Stimulated activated CD4-positive, alpha-beta T cell treated with anti-CD3 and anti-CD28 coated beads, Interleukin-2, amount 100 ng/mL, for 48 hours (primary cell): ENCODE measurements around the gene NXF2B.
A peak's percentile ranks its signal among the peaks of the same experiment; 100 is the strongest.
"Not testable (repeated sequence)": the region's sequence is repeated elsewhere in the genome, so short reads cannot be mapped to it uniquely, and the experiment has no call there.

Experiments
- DNase-seq, 2 donors: peaks; one replicate each; pipeline ENCODE4 v3.0.0-alpha.2; 2020

The NXF2B gene

DNA sequence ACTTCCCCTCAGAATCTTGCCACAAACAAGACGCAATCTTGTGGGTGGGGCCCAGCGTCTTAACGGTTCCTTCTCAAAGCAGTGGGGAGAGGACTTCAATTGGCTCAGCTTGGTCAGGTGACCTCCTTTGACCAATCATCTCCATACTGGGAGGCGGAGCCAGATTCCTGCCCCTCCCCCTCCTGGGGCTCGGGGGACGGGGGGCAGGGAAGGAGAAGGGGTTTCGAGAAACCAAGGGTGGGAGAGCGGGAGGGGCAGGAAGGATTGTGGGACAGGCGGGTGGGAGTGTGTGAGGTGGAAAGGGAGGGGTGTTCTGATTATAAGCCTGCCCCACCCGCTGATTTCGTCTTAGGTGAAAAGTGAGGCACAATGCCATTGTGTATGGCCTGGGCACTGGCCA lies at the start of gene NXF2B:
NXF2B (minus strand) TSS at position 101 of the 400 bp plus-strand sequence. CDS start 59,972 bp downstream, outside the sequence.
- not testable (repeated sequence) for DNase-seq

- not testable (repeated sequence) for DNase-seq
These were observed 39.0 kb upstream of the NXF2B start for GRCh38 chrX:102478765-102479164.

DNA sequence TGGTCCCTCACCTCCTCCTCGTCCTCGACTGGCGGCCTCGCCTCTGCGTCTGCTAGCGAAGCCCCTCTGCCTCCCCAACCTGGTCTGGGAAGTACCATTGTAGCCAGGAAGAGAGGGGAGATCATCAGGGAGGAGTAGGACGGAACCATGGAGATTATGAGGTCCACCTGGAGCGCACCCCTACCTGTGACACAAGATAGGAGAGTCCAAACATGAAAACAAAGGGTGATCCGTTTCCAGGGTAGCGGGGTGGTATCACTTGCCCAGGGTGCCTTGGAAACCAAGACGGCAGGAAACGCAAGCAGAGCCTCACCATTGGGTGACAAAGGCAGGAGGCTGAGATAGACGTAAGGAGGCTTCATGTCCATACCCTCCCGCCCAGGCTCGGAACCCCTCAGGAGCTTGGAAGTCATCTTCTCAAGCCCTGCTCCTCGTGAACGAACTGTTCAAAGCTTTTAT lies 32.0 kb upstream of the NXF2B start, which contains the start of gene TCP11X2:
TCP11X2 (minus strand) TSS at position 51 of the 459 bp plus-strand sequence.
- not testable (repeated sequence) for DNase-seq

- DNase-seq: not testable (repeated sequence)
These were observed 30.4 kb upstream of the NXF2B start for GRCh38 chrX:102470215-102470614.

DNA sequence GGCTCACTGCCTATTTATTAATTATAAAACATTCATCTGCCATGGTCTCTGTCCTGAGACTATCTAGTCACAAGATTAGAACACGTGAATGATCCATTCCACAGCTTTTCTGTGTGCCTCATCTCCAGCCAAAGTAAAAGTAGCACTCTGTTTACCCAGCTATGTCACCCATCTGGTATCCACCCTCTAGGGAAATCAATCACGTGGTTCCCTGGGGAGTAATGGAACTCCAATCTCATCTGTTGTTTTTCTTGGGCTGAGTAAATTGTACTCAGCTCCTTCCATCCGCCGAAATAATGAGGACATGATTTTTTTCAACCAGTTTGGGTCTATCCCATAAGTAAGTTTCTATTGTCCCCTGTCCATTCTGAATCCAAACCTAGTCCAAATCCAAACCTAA lies 18.8 kb upstream of the NXF2B start:
- not testable (repeated sequence) for DNase-seq

DNA sequence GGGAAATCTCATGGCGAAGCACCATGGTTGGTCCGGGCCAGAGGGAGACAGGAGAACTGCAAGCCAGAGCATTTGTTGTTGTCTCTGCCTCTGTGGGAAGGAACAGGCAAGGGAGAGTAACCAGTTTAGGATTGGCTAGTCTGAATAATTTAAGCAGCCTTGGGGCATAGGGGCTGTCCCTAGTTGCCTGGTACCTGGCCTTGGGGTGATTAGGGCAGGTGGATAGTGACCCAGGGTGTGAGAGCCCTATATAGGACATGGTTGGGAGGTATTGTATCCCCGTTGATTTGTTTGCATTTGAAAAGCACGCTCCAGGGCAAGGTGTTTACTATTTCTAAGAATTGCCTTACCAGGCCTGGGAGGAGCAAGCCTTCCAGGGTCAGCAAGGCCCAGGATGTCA lies 25.3 kb downstream of the NXF2B start:
- DNase-seq: not testable (repeated sequence)

DNA sequence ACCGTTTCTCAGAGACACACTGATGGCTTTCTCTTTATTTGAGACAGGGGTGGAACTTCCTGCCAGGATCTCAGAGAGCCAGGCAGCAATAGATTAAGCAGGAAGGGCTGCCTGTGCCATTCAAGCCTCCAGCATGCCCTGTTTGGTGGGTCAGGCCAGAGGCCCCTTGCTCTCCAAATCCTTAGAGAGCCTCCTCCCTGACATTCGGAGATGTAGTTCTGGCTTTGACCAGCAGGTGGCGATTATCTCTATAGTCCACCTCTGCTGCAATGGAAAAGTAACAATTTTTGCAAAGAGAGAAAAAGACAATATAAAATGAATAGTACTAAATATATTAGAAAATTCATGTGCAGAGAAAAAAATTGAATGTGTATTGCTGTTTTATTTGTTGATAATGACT lies 93.9 kb downstream of the NXF2B start:
- DNase-seq: peak; percentile 65 to 76

DNA sequence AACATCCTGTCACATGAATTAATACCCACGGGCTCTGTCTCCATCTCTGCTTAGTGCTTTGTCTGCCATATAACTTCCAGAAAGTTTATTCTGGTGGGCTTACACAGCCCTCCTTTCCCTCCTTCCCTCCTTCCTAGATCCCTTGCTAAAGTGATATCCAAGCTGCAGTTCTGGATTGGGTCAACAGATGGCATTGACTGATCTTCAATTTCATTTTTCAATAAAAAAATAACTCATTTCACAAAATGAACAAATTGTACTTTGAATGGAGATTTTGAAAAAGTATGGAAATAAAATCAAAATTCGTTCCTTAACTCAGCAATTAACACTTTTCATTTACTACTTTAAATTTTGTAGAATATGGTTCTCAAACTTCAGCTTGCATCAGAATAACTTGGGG lies 97.9 kb downstream of the NXF2B start:
- DNase-seq: no peak

DNA sequence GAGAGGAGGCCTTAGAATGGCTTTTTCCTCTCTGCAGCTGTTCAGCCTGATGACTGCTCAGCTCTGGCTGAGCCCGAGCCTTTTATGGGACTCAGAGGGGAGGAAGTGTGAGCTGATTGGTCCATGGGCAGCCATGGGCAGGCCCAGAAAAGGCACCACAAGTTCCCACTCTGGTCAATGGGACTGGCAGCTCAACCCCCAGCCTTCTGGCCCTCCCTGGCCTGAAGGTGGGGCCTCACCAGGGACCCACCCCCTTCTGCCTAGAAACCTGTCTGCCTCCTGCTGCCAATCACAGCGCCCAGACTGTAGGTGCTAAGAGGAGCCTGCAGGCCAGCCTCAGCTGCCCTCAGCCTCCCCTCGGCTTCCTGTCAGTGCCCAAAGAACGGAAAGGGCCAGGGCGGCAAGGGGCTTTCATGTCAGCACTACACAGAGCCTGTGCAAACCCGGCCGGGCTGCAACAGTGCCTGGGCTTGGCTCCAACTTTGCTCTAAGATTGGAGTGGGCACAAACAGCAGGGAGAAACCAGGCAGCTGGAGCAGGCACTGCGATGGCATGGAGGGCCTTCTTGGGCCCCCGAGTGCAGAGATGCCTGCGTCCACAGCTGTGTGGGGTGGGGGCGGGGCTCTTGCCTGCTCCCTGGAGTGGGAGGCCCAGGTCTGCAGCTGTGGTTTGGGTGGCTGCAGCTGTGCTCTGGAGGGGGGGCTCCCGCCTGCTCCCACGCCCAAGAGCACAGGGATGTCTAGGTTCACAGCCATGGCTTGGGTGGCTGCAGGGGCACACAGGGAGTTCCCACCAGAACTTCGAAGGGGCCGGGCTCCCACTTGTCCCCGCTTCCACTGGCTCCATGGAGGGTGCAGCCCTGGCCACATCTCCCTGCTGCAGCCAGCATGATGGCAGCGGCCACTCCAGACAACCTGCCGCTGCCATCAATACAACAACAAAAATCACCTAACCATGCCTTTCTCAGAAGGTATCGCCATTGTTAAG lies 100.2 kb downstream of the NXF2B start:
- DNase-seq: no peak

GRCh38 chrX:102338162-102338561 lies 101.6 kb downstream of the NXF2B start:
- DNase-seq: no peak
